ENCODE results near the gene PXYLP1. TPM values are rescaled to one million over a fixed set of nuclear protein-coding genes. Genes with fewer than 3 reads are reported as not detected.
"Not testable (repeated sequence)": the region's sequence is repeated elsewhere in the genome, so short reads cannot be mapped to it uniquely, and the experiment has no call there.

PXYLP1 gene
- total RNA-seq, result 3.9 and 4.9 TPM in 2 replicates
- polyA plus RNA-seq (2012), result 5.0 TPM

- peak; percentile 90 for DNase-seq (ENCODE audit: low read depth)
Measured at GRCh38 chr3:141231101-141231951, at the start of gene PXYLP1. Gene PXYLP1, plus strand, starts transcription at chr3:141231825. Its CDS starts 28,351 bp downstream, at chr3:141260176.

- no peak for DNase-seq (ENCODE audit: low read depth)
Measured at GRCh38 chr3:141183606-141184005, 48.0 kb upstream of the PXYLP1 start.

- DNase-seq (ENCODE audit: low read depth), result no peak
Measured at GRCh38 chr3:141184430-141184829, 47.2 kb upstream of the PXYLP1 start.

GRCh38 chr3:141191097-141191749 lies 40.4 kb upstream of the PXYLP1 start:
- DNase-seq (ENCODE audit: low read depth), result no peak

GRCh38 chr3:141192345-141192744 lies 39.3 kb upstream of the PXYLP1 start:
- peak; percentile 97 for DNase-seq (ENCODE audit: low read depth)

- no peak for DNase-seq (ENCODE audit: low read depth)
Measured at GRCh38 chr3:141193066-141193830, 38.4 kb upstream of the PXYLP1 start.

GRCh38 chr3:141201122-141201521 lies 30.5 kb upstream of the PXYLP1 start:
- DNase-seq (ENCODE audit: low read depth), result no peak

GRCh38 chr3:141202682-141203081 lies 28.9 kb upstream of the PXYLP1 start:
- no peak for DNase-seq (ENCODE audit: low read depth)

- DNase-seq (ENCODE audit: low read depth), result no peak
Measured at GRCh38 chr3:141203866-141204265, 27.8 kb upstream of the PXYLP1 start.

GRCh38 chr3:141204343-141204742 lies 27.3 kb upstream of the PXYLP1 start:
- DNase-seq (ENCODE audit: low read depth), result no peak

GRCh38 chr3:141211306-141211705 lies 20.3 kb upstream of the PXYLP1 start:
- DNase-seq (ENCODE audit: low read depth), result not testable (repeated sequence)

GRCh38 chr3:141212101-141212500 lies 19.5 kb upstream of the PXYLP1 start:
- no peak for DNase-seq (ENCODE audit: low read depth)

GRCh38 chr3:141212555-141212954 lies 19.1 kb upstream of the PXYLP1 start:
- DNase-seq (ENCODE audit: low read depth), result no peak

- no peak for DNase-seq (ENCODE audit: low read depth)
Measured at GRCh38 chr3:141216975-141217374, 14.7 kb upstream of the PXYLP1 start.

- no peak for DNase-seq (ENCODE audit: low read depth)
Measured at GRCh38 chr3:141217389-141217788, 14.2 kb upstream of the PXYLP1 start.

GRCh38 chr3:141218162-141218835 lies 13.3 kb upstream of the PXYLP1 start:
- DNase-seq (ENCODE audit: low read depth), result no peak

- no peak for DNase-seq (ENCODE audit: low read depth)
Measured at GRCh38 chr3:141218926-141219325, 12.7 kb upstream of the PXYLP1 start.

- no peak for DNase-seq (ENCODE audit: low read depth)
Measured at GRCh38 chr3:141223673-141224166, 7.9 kb upstream of the PXYLP1 start.

- no peak for DNase-seq (ENCODE audit: low read depth)
Measured at GRCh38 chr3:141225939-141226338, 5.7 kb upstream of the PXYLP1 start.

GRCh38 chr3:141227216-141227615 lies 4.4 kb upstream of the PXYLP1 start:
- DNase-seq (ENCODE audit: low read depth), result no peak

- DNase-seq (ENCODE audit: low read depth), result peak; percentile 20
Measured at GRCh38 chr3:141227752-141228151, 3.9 kb upstream of the PXYLP1 start.

Data from myocyte (in vitro differentiated cells).